Activated CD4-positive, alpha-beta T cell treated with anti-CD3 and anti-CD28 coated beads, Interleukin-2, amount 50 U/mL, for 4 hours (primary cell): ENCODE results near the gene CLDN11.

Experiments
- DNase-seq, 2 experiments: peaks; one replicate each; pipeline ENCODE4 v3.0.0-alpha.2; 2020

CLDN11 gene

GRCh38 chr3:170428095-170428494 lies 9.4 kb downstream of the CLDN11 start:
- DNase-seq, result no peak

- no peak for DNase-seq
These were observed 10.4 kb downstream of the CLDN11 start for GRCh38 chr3:170429050-170429449.

- no peak for DNase-seq
These were observed 12.4 kb downstream of the CLDN11 start for GRCh38 chr3:170431054-170431453.

- no peak for DNase-seq
These were observed 13.7 kb downstream of the CLDN11 start for GRCh38 chr3:170432416-170432815.

GRCh38 chr3:170436697-170437096 lies 18.0 kb downstream of the CLDN11 start:
- no peak for DNase-seq

- DNase-seq, result no peak
These were observed 18.5 kb downstream of the CLDN11 start for GRCh38 chr3:170437176-170437575.

GRCh38 chr3:170437696-170438407 lies 19.2 kb downstream of the CLDN11 start:
- no peak for DNase-seq

GRCh38 chr3:170438836-170439235 lies 20.2 kb downstream of the CLDN11 start:
- no peak for DNase-seq

- no peak for DNase-seq
These were observed 21.7 kb downstream of the CLDN11 start for GRCh38 chr3:170440344-170440743.

GRCh38 chr3:170441412-170441811 lies 22.7 kb downstream of the CLDN11 start:
- DNase-seq, result no peak

GRCh38 chr3:170442947-170443346 lies 24.3 kb downstream of the CLDN11 start:
- no peak for DNase-seq

GRCh38 chr3:170443457-170443856 lies 24.8 kb downstream of the CLDN11 start:
- no peak for DNase-seq

GRCh38 chr3:170448584-170448983 lies 29.9 kb downstream of the CLDN11 start:
- DNase-seq, result no peak

GRCh38 chr3:170450039-170450438 lies 31.4 kb downstream of the CLDN11 start:
- no peak for DNase-seq

GRCh38 chr3:170454509-170454908 lies 35.8 kb downstream of the CLDN11 start:
- DNase-seq, result no peak

- DNase-seq, result no peak
These were observed 39.6 kb downstream of the CLDN11 start for GRCh38 chr3:170458285-170458684.

GRCh38 chr3:170463011-170463410 lies 44.3 kb downstream of the CLDN11 start:
- no peak for DNase-seq

- no peak for DNase-seq
These were observed 47.3 kb downstream of the CLDN11 start for GRCh38 chr3:170465955-170466354.

GRCh38 chr3:170467007-170467406 lies 48.3 kb downstream of the CLDN11 start:
- no peak for DNase-seq

- no peak for DNase-seq
These were observed 49.0 kb downstream of the CLDN11 start for GRCh38 chr3:170467571-170468147.

GRCh38 chr3:170469151-170470062 lies 50.7 kb downstream of the CLDN11 start:
- DNase-seq, result no peak

GRCh38 chr3:170470063-170471016 lies 51.7 kb downstream of the CLDN11 start:
- DNase-seq, result no peak

GRCh38 chr3:170471149-170471548 lies 52.5 kb downstream of the CLDN11 start:
- DNase-seq, result no peak
